Astrocyte (in vitro differentiated cells and primary cell): ENCODE data around the gene S100A7. TPM values are rescaled to one million over a fixed set of nuclear protein-coding genes. Genes with fewer than 3 reads are reported as not detected.
A peak's percentile ranks its signal among the peaks of the same experiment; 100 is the strongest.

Source experiments
- DNase-seq: peaks from one replicate; pipeline ENCODE4 v3.0.0-alpha.2; 2010; ENCODE audit warnings: low read depth
- FAIRE-seq: peaks from 2 replicates; lab custom pipeline; 2011; peaks lifted over from hg19 to GRCh38; lab: Jason Lieb, UNC
- H2AFZ ChIP-seq: 2 replicates; pipeline ENCODE4 v1.6.0; 2012; ENCODE audit warnings: low read depth, low read length, inconsistent platforms
- H3K27ac ChIP-seq: 2 replicates; pipeline ENCODE4 v1.5.1; 2011; ENCODE audit warnings: low read depth, low read length, inconsistent platforms
- H3K27me3 ChIP-seq: 2 replicates; pipeline ENCODE4 v1.6.0; 2011; ENCODE audit warnings: low read length, inconsistent platforms; ENCODE audit not compliant: insufficient read depth
- H3K36me3 ChIP-seq: 2 replicates; pipeline ENCODE4 v1.5.1; 2011; ENCODE audit warnings: low read length, inconsistent platforms; ENCODE audit not compliant: insufficient read depth
- H3K4me1 ChIP-seq: 2 replicates; pipeline ENCODE4 v1.5.1; 2011; ENCODE audit warnings: low read length, inconsistent platforms; ENCODE audit not compliant: insufficient read depth
- H3K4me2 ChIP-seq: 2 replicates; pipeline ENCODE4 v1.6.0; 2012; ENCODE audit warnings: low read length, inconsistent platforms
- H3K4me3 ChIP-seq: 2 replicates; pipeline ENCODE4 v1.5.1; 2011; ENCODE audit warnings: low read depth, mild to moderate bottlenecking, low read length, inconsistent platforms; ENCODE audit not compliant: insufficient read depth
- H3K79me2 ChIP-seq: 2 replicates; pipeline ENCODE4 v1.6.0; 2012; ENCODE audit warnings: mild to moderate bottlenecking, low read length, inconsistent platforms; ENCODE audit not compliant: insufficient read depth
- H3K9ac ChIP-seq: 2 replicates; pipeline ENCODE4 v1.6.0; 2012; ENCODE audit warnings: mild to moderate bottlenecking, low read length, inconsistent platforms
- H3K9me3 ChIP-seq: 2 replicates; pipeline ENCODE4 v1.5.1; 2012; ENCODE audit warnings: low read depth, mild to moderate bottlenecking, low read length, inconsistent platforms; ENCODE audit not compliant: insufficient read depth
- H4K20me1 ChIP-seq: 2 replicates; pipeline ENCODE4 v1.6.0; 2012; ENCODE audit warnings: low read length, inconsistent platforms; ENCODE audit not compliant: insufficient read depth
- H3K27ac Mint-ChIP-seq: one replicate; pipeline ENCODE4 v1.8.0; 2021; ENCODE audit warnings: mild to moderate bottlenecking, mixed read lengths; ENCODE audit not compliant: unreplicated experiment
- H3K27me3 Mint-ChIP-seq: one replicate; pipeline ENCODE4 v1.8.0; 2021; ENCODE audit warnings: low read depth, mixed read lengths; ENCODE audit not compliant: unreplicated experiment
- H3K36me3 Mint-ChIP-seq: one replicate; pipeline ENCODE4 v1.8.0; 2021; ENCODE audit warnings: low read depth, mixed read lengths; ENCODE audit not compliant: unreplicated experiment
- H3K4me1 Mint-ChIP-seq: one replicate; pipeline ENCODE4 v1.8.0; 2021; ENCODE audit warnings: low read depth, mixed read lengths; ENCODE audit not compliant: unreplicated experiment
- H3K4me3 Mint-ChIP-seq: one replicate; pipeline ENCODE4 v1.8.0; 2021; ENCODE audit warnings: mild to moderate bottlenecking, moderate library complexity, mixed read lengths; ENCODE audit not compliant: unreplicated experiment
- H3K9me3 Mint-ChIP-seq: one replicate; pipeline ENCODE4 v1.8.0; 2021; ENCODE audit warnings: mild to moderate bottlenecking, mixed read lengths; ENCODE audit not compliant: unreplicated experiment
- EZH2 ChIP-seq: IDR thresholded peaks from 2 replicates; pipeline ENCODE4 v1.6.1; 2012; ENCODE audit warnings: mild to moderate bottlenecking, low read length, inconsistent platforms; ENCODE audit not compliant: insufficient read depth
- total RNA-seq: library from RNA; stranded (reverse); gene quantifications from 2 replicates; pipeline ENCODE4 v1.2.1, GENCODE V29; 2021
- TF ChIP-seq, protein P1 (sequence below): IDR thresholded peaks from 2 replicates; pipeline ENCODE4 v1.5.1; 2011; ENCODE audit warnings: low read depth, mild to moderate bottlenecking, inconsistent platforms, low read length, moderate library complexity; ENCODE audit not compliant: insufficient read depth

The S100A7 gene
- total RNA-seq, 1 donor from 2014 or later, result not detected

DNA sequence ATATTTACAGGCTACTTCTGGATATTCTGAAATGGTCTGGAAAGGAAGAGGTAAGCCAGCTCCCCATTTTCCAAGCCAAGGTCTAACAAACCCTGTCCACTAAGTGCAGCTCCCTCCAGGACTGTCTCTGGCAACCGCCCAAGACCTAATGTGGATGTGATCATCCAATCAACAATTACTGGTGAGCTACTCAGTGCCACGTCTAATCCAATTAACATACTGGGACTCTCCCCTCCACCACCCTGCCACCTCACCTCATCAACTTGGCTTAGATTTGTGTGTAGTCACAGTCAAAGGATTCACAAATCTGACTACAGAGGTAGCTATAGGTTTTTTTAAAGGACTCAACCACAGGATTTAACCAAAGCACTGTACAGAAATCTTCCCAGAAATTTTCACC is 25.4 kb upstream of the S100A7 start:
- H3K27ac Mint-ChIP-seq, result no peak overlapping the region

GRCh38 chr1:153483776-153484175 is 23.3 kb upstream of the S100A7 start:
- Histone ChIP-seq H3K27ac (no peak overlapping the region), H3K4me1 (no peaks in the 10 kb centered on the region), H3K27me3 (peaks cover 13% of the 10 kb centered on the region), H3K36me3 (no peaks in the 10 kb centered on the region), H3K4me3 (no peak overlapping the region), H2AFZ (no peak overlapping the region), H4K20me1 (no peaks in the 10 kb centered on the region), H3K9me3 (no peaks in the 10 kb centered on the region), H3K79me2 (no peaks in the 10 kb centered on the region), H3K9ac (no peak overlapping the region), H3K4me2 (no peak overlapping the region)
- H3K27me3 Mint-ChIP-seq, result peaks cover 35% of the 10 kb centered on the region
- H3K4me1 Mint-ChIP-seq, result no peaks in the 10 kb centered on the region
- no peak overlapping the region for H3K4me3 Mint-ChIP-seq
- H3K27ac Mint-ChIP-seq, result no peak overlapping the region
- FAIRE-seq (no peak), DNase-seq (no peak)
- no peaks in the 10 kb centered on the region for H3K36me3 Mint-ChIP-seq
- TF ChIP-seq, protein P1, sequence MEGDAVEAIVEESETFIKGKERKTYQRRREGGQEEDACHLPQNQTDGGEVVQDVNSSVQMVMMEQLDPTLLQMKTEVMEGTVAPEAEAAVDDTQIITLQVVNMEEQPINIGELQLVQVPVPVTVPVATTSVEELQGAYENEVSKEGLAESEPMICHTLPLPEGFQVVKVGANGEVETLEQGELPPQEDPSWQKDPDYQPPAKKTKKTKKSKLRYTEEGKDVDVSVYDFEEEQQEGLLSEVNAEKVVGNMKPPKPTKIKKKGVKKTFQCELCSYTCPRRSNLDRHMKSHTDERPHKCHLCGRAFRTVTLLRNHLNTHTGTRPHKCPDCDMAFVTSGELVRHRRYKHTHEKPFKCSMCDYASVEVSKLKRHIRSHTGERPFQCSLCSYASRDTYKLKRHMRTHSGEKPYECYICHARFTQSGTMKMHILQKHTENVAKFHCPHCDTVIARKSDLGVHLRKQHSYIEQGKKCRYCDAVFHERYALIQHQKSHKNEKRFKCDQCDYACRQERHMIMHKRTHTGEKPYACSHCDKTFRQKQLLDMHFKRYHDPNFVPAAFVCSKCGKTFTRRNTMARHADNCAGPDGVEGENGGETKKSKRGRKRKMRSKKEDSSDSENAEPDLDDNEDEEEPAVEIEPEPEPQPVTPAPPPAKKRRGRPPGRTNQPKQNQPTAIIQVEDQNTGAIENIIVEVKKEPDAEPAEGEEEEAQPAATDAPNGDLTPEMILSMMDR, result no peak
- TF ChIP-seq EZH2, result no peak
- peaks cover 3% of the 10 kb centered on the region for H3K9me3 Mint-ChIP-seq

More for the DNA sequence above, 25.4 kb upstream of the S100A7 start:
- Mint-ChIP-seq H3K4me1 (peaks cover 6% of the 10 kb centered on the region), H3K4me3 (no peak overlapping the region), H3K27me3 (peaks cover 22% of the 10 kb centered on the region), H3K36me3 (no peaks in the 10 kb centered on the region), H3K9me3 (peaks cover 3% of the 10 kb centered on the region)
- Histone ChIP-seq H3K9ac (no peak overlapping the region), H3K9me3 (no peaks in the 10 kb centered on the region), H4K20me1 (no peaks in the 10 kb centered on the region), H2AFZ (no peak overlapping the region), H3K36me3 (no peaks in the 10 kb centered on the region), H3K27ac (no peak overlapping the region), H3K4me3 (no peak overlapping the region), H3K79me2 (no peaks in the 10 kb centered on the region), H3K4me1 (peaks cover 9% of the 10 kb centered on the region), H3K27me3 (peaks cover 5% of the 10 kb centered on the region), H3K4me2 (no peak overlapping the region)
- no peak for TF ChIP-seq EZH2
- TF ChIP-seq, protein P1, result no peak
- FAIRE-seq (no peak), DNase-seq (peak; percentile 56)

- Histone ChIP-seq H3K27ac (no peak overlapping the region), H3K4me1 (no peaks in the 10 kb centered on the region), H3K4me3 (no peak overlapping the region), H3K9me3 (no peaks in the 10 kb centered on the region), H3K36me3 (no peaks in the 10 kb centered on the region), H3K4me2 (no peak overlapping the region), H3K27me3 (peaks cover 18% of the 10 kb centered on the region), H2AFZ (no peak overlapping the region), H3K9ac (no peak overlapping the region), H4K20me1 (no peaks in the 10 kb centered on the region), H3K79me2 (no peaks in the 10 kb centered on the region)
- FAIRE-seq (no peak), DNase-seq (no peak)
- Mint-ChIP-seq H3K9me3 (peaks cover 3% of the 10 kb centered on the region), H3K4me3 (no peak overlapping the region), H3K4me1 (no peaks in the 10 kb centered on the region), H3K27ac (no peak overlapping the region), H3K36me3 (no peaks in the 10 kb centered on the region), H3K27me3 (peaks cover 33% of the 10 kb centered on the region)
- TF ChIP-seq, protein P1, result no peak
- no peak for TF ChIP-seq EZH2
These were observed 20.7 kb upstream of the S100A7 start for GRCh38 chr1:153481124-153481523.
